ENCODE measurements around the gene APLP2.
"Not testable (repeated sequence)": the region's sequence is repeated elsewhere in the genome, so short reads cannot be mapped to it uniquely, and the experiment has no call there.

Gene APLP2

DNA sequence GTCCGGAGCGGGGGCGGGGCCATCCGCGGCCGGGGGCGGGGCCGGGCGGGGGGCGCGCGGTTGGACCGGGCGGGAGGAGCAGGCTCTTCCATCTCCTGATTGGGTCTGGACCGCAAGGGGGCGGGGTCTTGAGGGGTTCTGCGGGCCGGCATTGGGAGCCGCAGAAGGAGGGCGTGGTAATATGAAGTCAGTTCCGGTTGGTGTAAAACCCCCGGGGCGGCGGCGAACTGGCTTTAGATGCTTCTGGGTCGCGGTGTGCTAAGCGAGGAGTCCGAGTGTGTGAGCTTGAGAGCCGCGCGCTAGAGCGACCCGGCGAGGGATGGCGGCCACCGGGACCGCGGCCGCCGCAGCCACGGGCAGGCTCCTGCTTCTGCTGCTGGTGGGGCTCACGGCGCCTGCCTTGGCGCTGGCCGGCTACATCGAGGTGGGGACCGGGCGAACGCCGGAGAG lies at the start of gene APLP2:
APLP2 (plus strand) TSS at position 236 of the 450 bp plus-strand sequence; CDS start at position 320, 84 bp downstream.
- peak; percentile 95 to 96 for DNase-seq (ENCODE audit: low read depth in 2 of 2)

DNA sequence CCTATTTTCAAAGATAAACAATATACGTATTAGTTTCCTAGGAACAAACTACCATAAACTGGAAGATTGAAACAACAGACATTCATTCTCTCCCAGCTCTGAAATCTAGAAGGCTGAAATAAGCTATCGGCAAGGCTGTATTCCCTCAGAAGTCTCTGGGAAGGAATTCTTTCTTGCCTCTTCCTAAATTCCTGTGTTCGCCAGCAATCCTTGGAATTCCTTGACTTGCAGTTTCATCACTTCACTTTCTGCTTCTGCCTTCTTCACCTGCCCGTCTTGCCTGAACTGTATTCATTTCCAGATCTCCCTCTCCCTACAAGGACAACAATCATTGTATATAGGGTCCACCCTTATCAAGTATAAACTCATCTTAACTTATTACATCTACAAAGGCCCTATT lies 49.4 kb upstream of the APLP2 start:
- DNase-seq (ENCODE audit: low read depth in 2 of 2), result no peak

DNA sequence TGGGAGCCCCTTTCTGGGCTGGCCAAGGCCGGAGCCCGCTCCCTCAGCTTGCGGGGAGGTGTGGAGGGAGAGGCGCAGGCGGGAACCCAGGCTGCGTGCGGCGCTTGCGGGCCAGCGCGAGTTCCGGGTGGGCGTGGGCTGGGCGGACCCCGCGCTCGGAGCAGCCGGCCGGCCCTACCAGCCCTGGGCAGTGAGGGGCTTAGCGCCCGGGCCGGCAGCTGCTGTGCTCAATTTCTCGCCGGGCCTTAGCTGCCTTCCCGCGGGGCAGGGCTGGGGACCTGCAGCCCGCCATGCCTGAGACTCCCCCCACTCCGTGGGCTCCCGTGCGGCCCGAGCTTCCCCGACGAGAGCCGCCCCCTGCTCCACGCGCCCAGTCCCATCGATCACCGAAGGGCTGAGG lies 48.1 kb upstream of the APLP2 start:
- not testable (repeated sequence) for DNase-seq (ENCODE audit: low read depth in 2 of 2)

DNA sequence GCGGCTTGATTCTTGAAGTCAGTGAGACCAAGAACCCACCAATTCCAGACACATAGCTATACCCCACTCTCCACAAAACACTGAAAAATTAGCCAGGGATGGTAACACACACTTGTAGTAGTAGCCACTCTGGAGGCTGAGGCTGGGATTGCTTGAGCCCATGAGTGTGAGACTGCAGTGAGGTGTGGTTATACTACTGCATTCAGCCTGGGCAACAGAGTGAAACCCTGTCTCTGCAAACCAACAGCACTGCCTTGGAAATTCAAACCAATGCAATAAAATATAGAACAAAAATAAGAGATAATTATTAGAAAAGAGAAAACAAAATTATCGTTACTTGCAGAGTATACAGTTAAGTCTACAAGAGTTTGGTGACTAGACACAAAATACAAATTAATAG lies 46.9 kb upstream of the APLP2 start:
- DNase-seq (ENCODE audit: low read depth in 2 of 2), result no peak

DNA sequence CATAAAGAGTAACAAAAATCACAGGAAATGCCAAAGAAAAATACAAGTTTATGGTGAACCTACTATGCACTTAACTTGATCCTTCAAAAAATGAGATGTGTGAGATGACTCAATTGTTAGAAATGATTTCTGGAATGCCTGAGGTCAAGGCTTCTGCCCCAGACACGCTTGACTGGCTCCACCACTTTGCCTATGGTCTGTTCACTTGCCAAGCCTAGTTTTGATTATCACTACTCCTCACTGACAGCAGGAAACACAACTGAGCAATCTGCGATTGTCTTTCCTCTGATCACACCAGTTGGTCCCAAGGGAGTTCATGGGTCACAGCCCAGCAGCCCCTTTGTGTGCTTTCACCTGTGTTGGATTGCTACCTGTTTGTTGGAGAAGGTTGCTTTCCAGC lies 46.5 kb upstream of the APLP2 start:
- no peak for DNase-seq (ENCODE audit: low read depth in 2 of 2)

- DNase-seq (ENCODE audit: low read depth in 2 of 2), result no peak
These were observed 45.3 kb upstream of the APLP2 start for GRCh38 chr11:130024361-130024760.

DNA sequence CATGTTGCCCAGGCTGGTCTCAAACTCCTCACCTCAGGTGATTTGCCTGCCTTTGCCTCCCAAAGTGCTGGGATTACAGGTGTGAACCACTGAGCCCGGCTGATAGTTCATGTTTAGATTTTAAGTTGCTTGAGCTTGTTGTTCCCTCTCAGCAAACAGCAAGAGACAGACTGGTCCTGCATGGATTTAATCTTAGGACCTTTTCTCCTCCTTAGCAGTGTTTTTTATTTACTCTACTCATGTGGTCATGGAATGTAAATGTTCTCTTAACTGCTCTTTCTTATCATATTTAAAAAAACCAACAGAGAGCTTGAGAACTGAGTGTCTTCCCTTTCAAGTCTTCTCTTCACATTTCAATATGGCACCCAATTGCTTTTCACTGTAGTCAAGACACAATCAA lies 44.3 kb upstream of the APLP2 start:
- no peak for DNase-seq (ENCODE audit: low read depth in 2 of 2)

DNA sequence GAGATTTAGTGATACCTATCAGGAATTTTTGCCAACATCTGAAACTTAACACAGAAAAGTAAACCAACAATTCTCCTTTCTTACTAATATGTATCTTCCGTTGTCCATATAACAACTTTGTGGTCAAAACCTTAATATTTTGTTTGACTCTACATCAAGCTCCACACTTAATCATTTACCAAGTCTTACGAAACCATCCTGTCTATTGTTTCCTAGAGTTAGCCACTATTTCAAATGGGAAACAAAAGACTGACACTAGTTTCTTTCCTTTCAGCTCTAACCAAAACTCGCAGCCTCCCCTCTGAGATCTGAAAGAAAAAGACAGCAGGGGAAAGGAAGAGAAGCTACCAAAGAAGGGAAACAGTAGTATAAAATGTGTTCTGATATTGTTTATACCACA lies 40.6 kb upstream of the APLP2 start:
- DNase-seq (ENCODE audit: low read depth in 2 of 2), result no peak

- DNase-seq (ENCODE audit: low read depth in 2 of 2), result no peak
These were observed 38.6 kb upstream of the APLP2 start for GRCh38 chr11:130031056-130031455.

GRCh38 chr11:130031945-130032344 lies 37.7 kb upstream of the APLP2 start:
- DNase-seq (ENCODE audit: low read depth in 2 of 2), result no peak

- no peak for DNase-seq (ENCODE audit: low read depth in 2 of 2)
These were observed 36.8 kb upstream of the APLP2 start for GRCh38 chr11:130032931-130033330.

DNA sequence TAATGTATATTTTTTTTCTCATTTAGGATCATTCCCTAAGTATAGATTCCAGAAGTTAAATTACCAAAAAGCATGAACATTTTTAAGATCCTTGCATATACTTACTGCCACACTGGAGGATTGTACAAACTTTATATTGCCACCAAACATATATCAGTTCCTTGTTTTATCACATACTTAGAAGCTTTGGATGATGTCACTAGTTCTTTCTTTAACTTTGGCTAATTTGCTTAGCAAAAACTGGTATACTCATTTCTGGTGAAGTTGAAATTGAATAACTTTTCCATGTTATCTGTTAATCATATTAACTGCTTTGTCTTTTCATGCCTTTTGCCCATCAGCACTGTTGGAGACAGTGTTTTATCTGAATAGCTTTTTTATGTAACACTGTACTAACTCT lies 35.5 kb upstream of the APLP2 start:
- no peak for DNase-seq (ENCODE audit: low read depth in 2 of 2)

- no peak for DNase-seq (ENCODE audit: low read depth in 2 of 2)
These were observed 32.6 kb upstream of the APLP2 start for GRCh38 chr11:130037058-130037457.

- DNase-seq (ENCODE audit: low read depth in 2 of 2), result no peak
These were observed 31.7 kb upstream of the APLP2 start for GRCh38 chr11:130037881-130038585.

DNA sequence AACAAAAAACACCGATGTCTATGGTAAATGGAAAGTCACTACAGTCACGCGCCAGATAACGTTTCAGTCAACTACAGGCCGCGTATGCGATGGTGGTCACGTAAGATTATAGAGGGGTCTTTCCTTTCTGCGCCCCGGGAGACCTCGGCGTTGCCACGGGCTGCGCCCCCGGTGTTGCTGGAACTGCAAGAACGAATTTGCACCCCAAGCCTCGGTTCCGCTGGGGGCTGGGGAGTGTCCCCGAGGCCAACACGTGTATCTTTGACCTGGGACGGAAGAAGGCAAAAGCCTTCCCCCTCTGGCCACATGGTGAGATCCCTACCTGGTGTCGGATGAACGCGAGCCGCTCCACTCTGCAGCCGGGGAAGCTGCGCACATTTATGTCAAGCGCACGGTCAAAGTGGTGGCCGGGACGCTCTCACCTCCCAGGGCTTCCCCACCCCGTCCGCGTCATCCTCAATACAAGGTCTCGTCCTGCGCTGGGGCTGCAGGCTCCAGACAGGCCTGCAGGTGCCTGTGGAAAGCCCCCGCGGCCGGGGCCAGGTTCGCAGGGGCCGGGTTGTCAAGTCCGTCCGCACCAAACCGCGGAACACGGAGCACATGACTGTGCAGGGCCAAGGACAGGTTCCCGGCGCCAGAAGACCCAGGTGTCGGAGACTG lies 29.3 kb upstream of the APLP2 start:
- DNase-seq (ENCODE audit: low read depth in 2 of 2), result no peak

DNA sequence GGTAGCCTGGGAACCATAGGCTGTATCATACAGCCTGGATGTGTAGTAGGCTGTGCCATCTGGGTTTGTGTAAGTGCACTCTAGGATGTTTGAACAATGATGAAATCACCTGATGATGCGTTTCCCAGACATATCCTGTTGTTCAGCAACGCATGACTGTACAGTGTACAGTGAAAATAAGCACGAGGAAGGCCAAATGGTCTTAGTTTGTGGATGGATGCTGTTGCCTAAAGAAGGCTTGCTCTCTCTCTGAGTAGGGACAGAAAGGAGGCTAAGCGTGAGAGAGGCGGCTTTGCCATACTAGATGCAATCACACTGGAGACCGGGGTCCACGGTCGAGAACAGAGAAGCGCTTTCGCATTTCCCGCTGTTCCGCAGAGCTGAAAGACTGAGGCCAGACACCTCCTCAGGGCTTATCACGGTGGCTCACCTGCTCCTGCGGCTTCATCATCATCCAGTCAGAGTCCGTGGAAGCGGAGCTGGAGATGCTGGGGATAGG lies 27.6 kb upstream of the APLP2 start:
- DNase-seq (ENCODE audit: low read depth in 2 of 2), result no peak

DNA sequence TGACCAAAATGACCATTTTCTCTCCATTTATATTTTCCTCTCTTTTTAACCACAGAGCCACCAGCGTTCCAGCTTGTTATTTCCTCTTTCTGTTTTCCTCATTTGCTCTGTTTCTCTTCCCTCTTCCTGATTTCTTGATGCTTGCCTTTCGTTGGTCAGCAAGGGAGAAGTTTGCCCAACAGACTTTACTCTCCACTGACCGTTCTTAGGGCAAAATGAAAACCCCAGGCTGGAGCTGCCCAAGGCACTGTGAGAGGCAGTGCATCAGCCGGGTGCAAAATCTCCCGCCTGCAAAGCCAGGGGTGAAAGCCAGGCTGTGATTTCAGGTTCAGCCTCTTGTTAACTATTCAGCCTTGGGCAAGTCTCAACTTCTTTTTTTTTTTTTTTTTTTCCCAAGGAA lies 26.1 kb upstream of the APLP2 start:
- DNase-seq (ENCODE audit: low read depth in 2 of 2), result no peak

DNA sequence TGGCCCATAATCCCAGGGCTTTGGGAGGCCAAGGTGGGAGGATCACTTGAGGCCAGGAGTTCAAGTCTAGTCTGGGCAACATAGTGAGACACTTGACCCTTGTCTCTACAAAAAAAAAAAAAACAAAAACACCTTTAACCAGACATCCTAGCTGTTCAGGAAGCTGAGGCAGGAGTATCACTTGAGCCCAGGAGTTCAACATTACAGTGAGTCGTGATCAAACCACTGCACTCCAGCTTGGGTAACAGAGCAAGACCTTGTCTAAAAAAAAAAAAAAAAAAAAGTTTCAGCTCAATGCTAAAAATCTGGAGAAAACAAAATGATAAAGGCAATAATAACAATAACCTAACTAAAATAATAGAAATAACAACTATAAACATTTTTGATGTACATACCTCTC lies 22.6 kb upstream of the APLP2 start:
- DNase-seq (ENCODE audit: low read depth in 2 of 2), result no peak

DNA sequence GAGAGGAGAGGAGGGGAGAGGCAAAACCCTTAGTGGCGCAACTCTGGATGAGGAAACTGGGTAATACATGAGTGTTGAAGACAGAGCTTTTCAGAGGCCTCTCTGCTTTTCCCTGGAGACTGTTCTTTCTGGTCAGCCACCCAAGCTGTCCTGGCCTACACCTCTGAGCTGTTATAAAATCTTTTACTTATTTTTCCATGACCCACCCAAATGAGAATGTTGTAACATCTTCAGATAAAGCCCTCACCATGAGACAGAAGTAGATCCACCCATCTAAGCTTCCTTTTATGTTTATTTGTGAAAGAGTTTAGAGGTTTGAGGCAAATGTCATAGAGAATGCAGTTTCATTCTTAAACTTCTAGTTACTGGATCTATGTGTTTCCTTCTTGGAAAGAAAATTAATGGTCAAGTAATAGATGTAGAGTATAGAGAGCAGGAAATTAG lies 20.3 kb upstream of the APLP2 start:
- no peak for DNase-seq (ENCODE audit: low read depth in 2 of 2)

GRCh38 chr11:130050257-130050656 lies 19.4 kb upstream of the APLP2 start:
- no peak for DNase-seq (ENCODE audit: low read depth in 2 of 2)

DNA sequence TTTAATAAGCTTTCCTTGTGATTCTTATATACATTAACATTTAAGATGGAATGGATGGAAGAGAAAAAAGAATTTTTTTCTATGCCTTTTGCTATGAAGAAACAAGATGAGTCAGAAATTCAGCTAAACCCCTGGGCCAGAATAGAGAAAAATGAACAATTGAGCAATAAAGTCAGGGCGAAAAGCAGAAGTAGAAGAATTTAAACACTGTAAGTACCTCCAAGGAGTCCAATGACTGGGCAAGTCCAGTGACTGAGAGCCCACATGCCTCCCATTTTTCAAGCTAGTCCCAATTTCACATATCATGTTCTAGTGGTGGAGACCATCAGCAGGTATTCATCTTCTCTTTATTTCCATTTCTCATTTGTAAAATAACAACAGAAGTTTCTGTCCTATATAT lies 18.6 kb upstream of the APLP2 start:
- no peak for DNase-seq (ENCODE audit: low read depth in 2 of 2)

DNA sequence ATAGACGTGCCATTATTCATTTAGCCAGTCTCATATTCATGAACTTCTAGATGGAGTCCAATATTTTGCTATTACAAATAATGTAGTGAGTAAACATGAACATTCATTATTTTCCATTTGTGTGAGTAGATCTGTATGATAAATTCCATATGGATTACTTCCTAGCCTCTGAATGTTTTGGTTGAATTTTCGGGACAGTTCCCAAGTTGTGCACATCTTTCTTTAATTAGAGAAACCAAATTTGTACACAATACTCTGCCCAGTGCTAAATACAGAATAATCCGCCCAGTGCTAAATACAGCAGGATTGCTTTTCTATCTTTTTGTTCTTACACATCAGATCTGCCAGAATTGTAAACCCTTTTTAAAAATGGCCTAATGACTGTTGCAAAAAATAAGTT lies 17.1 kb upstream of the APLP2 start:
- DNase-seq (ENCODE audit: low read depth in 2 of 2), result no peak

DNA sequence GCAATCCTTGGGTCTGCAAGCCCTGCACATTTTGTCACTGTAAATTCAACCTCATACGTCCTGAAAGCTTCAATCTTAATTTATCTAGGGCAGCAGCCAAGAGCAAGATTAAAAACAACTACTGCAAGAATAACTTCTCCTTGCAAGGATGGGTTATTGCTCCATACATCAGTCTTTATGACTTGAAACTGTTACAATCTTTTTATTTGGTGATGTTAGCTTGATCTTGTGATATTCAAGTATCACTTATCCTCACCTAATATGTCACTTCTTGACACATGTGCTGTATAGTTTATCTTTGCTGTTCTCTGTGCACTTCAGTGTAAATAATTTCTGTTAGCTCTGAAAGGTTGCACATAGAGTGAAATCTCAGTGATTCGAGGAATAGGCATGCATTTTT lies 14.7 kb upstream of the APLP2 start:
- no peak for DNase-seq (ENCODE audit: low read depth in 2 of 2)
